Thyroid gland (tissue), 4 donors: ENCODE results near the gene TRIM65. TPM values are rescaled to one million over a fixed set of nuclear protein-coding genes. Genes with fewer than 3 reads are reported as not detected.

Experiments
- DNase-seq, 2 donors: peaks; one replicate each; pipeline ENCODE4 v3.0.0-alpha.2; 2019
- H3K27ac ChIP-seq, 3 donors: fragments of 200-600 bp; sonication (generic); 1 replicate in 2 of 3; 2 replicates in 1 of 3; pipeline ENCODE4 v1.5.1; 2016 to 2019; ENCODE audit warnings: mild to moderate bottlenecking in 1 of 3, moderate library complexity in 1 of 3
- H3K27me3 ChIP-seq: fragments of 200-600 bp; sonication (generic); one replicate; pipeline ENCODE4 v1.5.1; 2019
- H3K36me3 ChIP-seq, 2 donors: fragments of 200-600 bp; sonication (generic); one replicate each; pipeline ENCODE4 v1.5.1; 2016 to 2019
- H3K4me1 ChIP-seq, 2 donors: fragments of 200-600 bp; sonication (generic); one replicate each; pipeline ENCODE4 v1.5.1; 2017 to 2019
- H3K4me3 ChIP-seq, 3 donors: fragments of 200-600 bp; sonication (generic); replicated peaks in 1 of 3; 1 replicate in 2 of 3; 2 replicates in 1 of 3; pipeline ENCODE4 v1.5.1; 2016; ENCODE audit warnings: mild to moderate bottlenecking in 1 of 3
- H3K9me3 ChIP-seq: fragments of 200-600 bp; sonication (generic); one replicate; pipeline ENCODE4 v1.5.1; 2017
- POLR2A ChIP-seq, 2 donors: fragments of 450-650 bp; IDR thresholded peaks; one replicate each; pipeline ENCODE4 v1.6.1; 2017; ENCODE audit warnings: antibody characterized with exemption in 2 of 2, mild to moderate bottlenecking in 2 of 2, moderate library complexity in 1 of 2
- WGBS, 2 donors: methylation state at CpG; one replicate each; pipeline ENCODE4 v1.1.5; 2017; 5-methylcytosine and 5-hydroxymethylcytosine counted together
- intact Hi-C: fragments of 100-400 bp; cut with DNase I; formaldehyde crosslinking; loops from one replicate; pipeline ENCODE4 v1.15.1; 2023
- total RNA-seq, 4 donors: library from RNA; depleted of rRNA; stranded (reverse); fragments of >200 nt; gene quantifications; one replicate each; pipeline ENCODE4 v1.2.3, GENCODE V29; 2016
- TF ChIP-seq, protein P1 (sequence below), 6 experiments: fragments of 200-600 bp in 3 of 6; fragments of 450-650 bp in 3 of 6; sonication (generic) in 3 of 6; IDR thresholded peaks; one replicate each; pipeline ENCODE4 v1.5.1; 2016 to 2019; ENCODE audit warnings: antibody characterized with exemption in 6 of 6, mild to moderate bottlenecking in 2 of 6, inconsistent platforms in 1 of 6, moderate library complexity in 1 of 6

The TRIM65 gene
- total RNA-seq, 4 donors from 2014 or later = 23.0 to 39.4 (median 31.8) TPM

- intact Hi-C loops = loop anchor here (10.0 kb wide), 1 partner anchor 179 kb away; the partner anchor contains the start of genes RECQL5 and SAP30BP
- TF ChIP-seq, protein P1, sequence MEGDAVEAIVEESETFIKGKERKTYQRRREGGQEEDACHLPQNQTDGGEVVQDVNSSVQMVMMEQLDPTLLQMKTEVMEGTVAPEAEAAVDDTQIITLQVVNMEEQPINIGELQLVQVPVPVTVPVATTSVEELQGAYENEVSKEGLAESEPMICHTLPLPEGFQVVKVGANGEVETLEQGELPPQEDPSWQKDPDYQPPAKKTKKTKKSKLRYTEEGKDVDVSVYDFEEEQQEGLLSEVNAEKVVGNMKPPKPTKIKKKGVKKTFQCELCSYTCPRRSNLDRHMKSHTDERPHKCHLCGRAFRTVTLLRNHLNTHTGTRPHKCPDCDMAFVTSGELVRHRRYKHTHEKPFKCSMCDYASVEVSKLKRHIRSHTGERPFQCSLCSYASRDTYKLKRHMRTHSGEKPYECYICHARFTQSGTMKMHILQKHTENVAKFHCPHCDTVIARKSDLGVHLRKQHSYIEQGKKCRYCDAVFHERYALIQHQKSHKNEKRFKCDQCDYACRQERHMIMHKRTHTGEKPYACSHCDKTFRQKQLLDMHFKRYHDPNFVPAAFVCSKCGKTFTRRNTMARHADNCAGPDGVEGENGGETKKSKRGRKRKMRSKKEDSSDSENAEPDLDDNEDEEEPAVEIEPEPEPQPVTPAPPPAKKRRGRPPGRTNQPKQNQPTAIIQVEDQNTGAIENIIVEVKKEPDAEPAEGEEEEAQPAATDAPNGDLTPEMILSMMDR (IDR thresholded peaks at IDR 0.05) = no peak
- no peak for TF ChIP-seq POLR2A (IDR thresholded peaks at IDR 0.05)
- peak in 1 of 2 donors; percentile 31 for DNase-seq
- 71 to 83% methylated on average over 16 to 22 of the region's 35 CpGs for WGBS, 2 donors
- Histone ChIP-seq H3K36me3 (peaks cover 27 to 29% of the 10 kb centered on the region in 2 donors), H3K4me1 (peaks cover 25 to 42% of the 10 kb centered on the region in 2 donors), H3K4me3 (peak within 1 kb of the TSS in 1 of 3 donors; percentile 1), H3K9me3 (no peaks in the 10 kb centered on the region), H3K27me3 (no peaks in the 10 kb centered on the region), H3K27ac (peak within 1 kb of the TSS; percentile 83 to 94 (median 90))
Measured at GRCh38 chr17:75843577-75844529, 52.9 kb downstream of the TRIM65 start, which contains the start of gene UNC13D. UNC13D (minus strand) TSS chr17:75844404; CDS start chr17:75844337, 67 bp downstream.

DNA sequence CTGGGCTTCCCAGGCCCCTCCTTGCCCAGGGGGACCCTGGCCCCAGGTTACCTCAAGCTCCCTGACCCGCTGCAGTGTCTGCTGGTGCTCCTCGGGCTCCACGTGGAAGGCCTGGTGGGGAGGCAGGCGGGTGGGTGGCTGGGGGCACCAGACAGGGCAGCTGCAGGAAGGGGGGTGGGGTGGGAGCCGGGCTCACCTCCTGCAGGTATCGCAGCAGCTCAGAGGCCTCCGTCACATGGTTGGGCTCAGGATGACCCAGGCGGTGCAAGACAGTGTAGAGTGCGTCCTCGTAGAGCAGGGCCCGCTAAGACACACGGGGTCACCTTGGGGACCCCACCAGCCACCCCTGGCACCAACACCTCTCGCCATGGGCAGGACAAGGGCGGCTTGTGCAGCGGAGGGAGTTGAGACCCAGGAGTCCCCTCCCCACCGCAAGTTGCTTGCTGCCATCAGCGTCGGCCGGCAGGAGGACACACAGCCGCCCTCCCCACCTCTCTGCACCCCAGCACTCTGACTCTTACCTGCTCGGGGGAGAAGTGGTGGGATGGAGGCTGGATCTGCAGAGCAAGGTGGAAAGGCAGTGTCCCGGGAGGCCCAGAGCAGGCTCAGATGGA, 53.7 kb downstream of the TRIM65 start:
- WGBS, 2 donors = 86 to 88% methylated on average over 12 to 19 of the region's 22 CpGs
- peaks cover 25 to 35% of the 10 kb centered on the region in 2 donors for H3K4me1 ChIP-seq
- H3K4me3 ChIP-seq = peak overlapping the region in 1 of 3 donors; percentile 1
- no peaks in the 10 kb centered on the region for H3K27me3 ChIP-seq
- DNase-seq = no peak
- peaks cover 21 to 23% of the 10 kb centered on the region in 2 donors for H3K36me3 ChIP-seq
- no peak overlapping the region for H3K27ac ChIP-seq
- intact Hi-C loops = loop anchor here (10.0 kb wide), 1 partner anchor 178 kb away; the partner anchor contains the start of genes RECQL5 and SAP30BP
- H3K9me3 ChIP-seq = no peaks in the 10 kb centered on the region
- TF ChIP-seq, protein P1 (IDR thresholded peaks at IDR 0.05) = no peak
- no peak for TF ChIP-seq POLR2A (IDR thresholded peaks at IDR 0.05)

DNA sequence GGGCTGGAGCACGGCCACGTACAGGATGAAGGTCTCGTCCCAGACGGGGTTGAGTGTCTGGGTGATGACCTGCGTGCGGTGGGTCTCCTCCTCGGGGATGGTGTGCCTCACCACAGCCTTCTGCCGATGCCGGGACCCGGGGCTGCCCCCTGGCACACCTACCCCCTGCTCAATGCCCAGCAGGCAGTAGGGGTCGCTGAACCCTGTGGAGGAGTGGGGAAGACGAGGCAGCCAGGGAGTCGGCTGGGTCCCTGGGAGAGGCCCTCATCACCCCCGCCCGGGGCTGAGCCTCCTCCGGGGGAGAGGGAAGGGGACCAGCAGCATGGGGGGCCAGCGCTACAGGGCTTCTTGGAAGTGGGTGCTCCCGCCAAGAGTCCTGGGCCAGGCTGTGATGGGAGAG, 54.3 kb downstream of the TRIM65 start:
- WGBS, 2 donors = 81 to 94% methylated on average over 11 of the region's 18 CpGs
- Histone ChIP-seq H3K4me3 (no peak overlapping the region), H3K36me3 (peaks cover 14 to 17% of the 10 kb centered on the region in 2 donors), H3K27ac (no peak overlapping the region), H3K4me1 (peaks cover 25 to 29% of the 10 kb centered on the region in 2 donors), H3K9me3 (no peaks in the 10 kb centered on the region), H3K27me3 (no peaks in the 10 kb centered on the region)
- intact Hi-C loops = loop anchor here (10.0 kb wide), 1 partner anchor 178 kb away; the partner anchor contains the start of genes RECQL5 and SAP30BP
- DNase-seq = no peak
- no peak for TF ChIP-seq POLR2A (IDR thresholded peaks at IDR 0.05)
- TF ChIP-seq, protein P1 (IDR thresholded peaks at IDR 0.05) = no peak

GRCh38 chr17:75840799-75841164, 56.0 kb downstream of the TRIM65 start:
- WGBS, 2 donors = 84 to 85% methylated on average over 7 of the region's 7 CpGs
- H3K4me3 ChIP-seq = no peak overlapping the region
- no peak for TF ChIP-seq POLR2A (IDR thresholded peaks at IDR 0.05)
- TF ChIP-seq, protein P1 (IDR thresholded peaks at IDR 0.05) = no peak
- no peak overlapping the region for H3K27ac ChIP-seq
- H3K9me3 ChIP-seq = no peaks in the 10 kb centered on the region
- intact Hi-C loops = loop anchor here (10.0 kb wide), 1 partner anchor 176 kb away; the partner anchor contains the start of genes RECQL5 and SAP30BP
- no peak for DNase-seq
- H3K27me3 ChIP-seq = no peaks in the 10 kb centered on the region
- peaks cover 15 to 16% of the 10 kb centered on the region in 2 donors for H3K4me1 ChIP-seq
- peaks cover 0 to under 1% of the 10 kb centered on the region in 2 donors for H3K36me3 ChIP-seq
